ENCODE data around the gene C1orf21.

Gene C1orf21

GRCh38 chr1:184368354-184368753 is 18.5 kb upstream of the C1orf21 start:
- Histone ChIP-seq H3K4me3 (ENCODE audit: low read length) (no peak overlapping the region), H3K79me2 (ENCODE audit: control insufficient read depth, low read length) (no peaks in the 10 kb centered on the region), H3K36me3 (ENCODE audit: control insufficient read depth, low read length) (no peaks in the 10 kb centered on the region), H3F3A (ENCODE audit: control insufficient read depth, insufficient read depth) (no peaks in the 10 kb centered on the region), H3K4me1 (ENCODE audit: control insufficient read depth, low read length) (no peaks in the 10 kb centered on the region), H3K9me2 (replicated peaks; ENCODE audit: control insufficient read depth, low read length) (no peaks in the 10 kb centered on the region), H3K4me2 (ENCODE audit: low read length) (no peak overlapping the region), H3K27me3 (ENCODE audit: control insufficient read depth, low read length) (no peaks in the 10 kb centered on the region), H4K20me1 (ENCODE audit: control insufficient read depth, insufficient read depth, low read depth, low read length) (no peaks in the 10 kb centered on the region), H3K9me3 (ENCODE audit: control insufficient read depth, insufficient read depth, low read length) (no peaks in the 10 kb centered on the region), H3K27ac (ENCODE audit: low read depth, low read length) (no peak overlapping the region)
- TF ChIP-seq EZH2phosphoT487 (IDR thresholded peaks at IDR 0.05; ENCODE audit: borderline replicate concordance, low read length) = no peak
- TF ChIP-seq CTCF (IDR thresholded peaks at IDR 0.05; ENCODE audit: low read depth, low read length, poor library complexity, severe bottlenecking) = no peak

DNA sequence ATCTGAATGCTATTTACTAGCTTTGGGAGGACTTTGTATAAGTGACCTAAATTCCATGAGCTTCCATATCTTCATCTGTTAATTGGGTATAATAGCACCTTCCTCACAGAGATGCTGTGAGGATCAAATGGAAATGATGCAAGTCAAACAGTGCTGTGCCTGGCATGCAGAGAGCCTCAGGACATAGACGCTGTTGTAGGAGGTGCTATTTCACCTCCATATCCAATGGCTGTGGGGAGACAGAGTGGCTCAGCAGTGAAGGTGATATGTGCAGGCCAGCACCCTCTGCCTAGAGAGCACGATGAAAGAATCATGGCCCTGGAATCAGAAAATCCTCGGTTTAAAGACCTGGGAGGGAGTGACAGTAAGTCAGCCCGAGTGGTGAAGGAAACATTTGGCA is 16.0 kb upstream of the C1orf21 start:
- no peaks in the 10 kb centered on the region for H3K36me3 ChIP-seq (ENCODE audit: control insufficient read depth, low read length)
- H3K27ac ChIP-seq (ENCODE audit: low read depth, low read length) = no peak overlapping the region
- H3K79me2 ChIP-seq (ENCODE audit: control insufficient read depth, low read length) = no peaks in the 10 kb centered on the region
- no peak overlapping the region for H3K4me2 ChIP-seq (ENCODE audit: low read length)
- H3F3A ChIP-seq (ENCODE audit: control insufficient read depth, insufficient read depth) = no peaks in the 10 kb centered on the region
- H3K4me1 ChIP-seq (ENCODE audit: control insufficient read depth, low read length) = no peaks in the 10 kb centered on the region
- no peaks in the 10 kb centered on the region for H3K9me2 ChIP-seq (replicated peaks; ENCODE audit: control insufficient read depth, low read length)
- H3K27me3 ChIP-seq (ENCODE audit: control insufficient read depth, low read length) = no peaks in the 10 kb centered on the region
- H4K20me1 ChIP-seq (ENCODE audit: control insufficient read depth, insufficient read depth, low read depth, low read length) = no peaks in the 10 kb centered on the region
- H3K9me3 ChIP-seq (ENCODE audit: control insufficient read depth, insufficient read depth, low read length) = no peaks in the 10 kb centered on the region
- TF ChIP-seq EZH2phosphoT487 (IDR thresholded peaks at IDR 0.05; ENCODE audit: borderline replicate concordance, low read length) (no peak), CTCF (IDR thresholded peaks at IDR 0.05; ENCODE audit: low read depth, low read length, poor library complexity, severe bottlenecking) (no peak)
- no peak overlapping the region for H3K4me3 ChIP-seq (ENCODE audit: low read length)

- TF ChIP-seq EZH2phosphoT487 (IDR thresholded peaks at IDR 0.05; ENCODE audit: borderline replicate concordance, low read length) (no peak), CTCF (IDR thresholded peaks at IDR 0.05; ENCODE audit: low read depth, low read length, poor library complexity, severe bottlenecking) (no peak)
- no peak overlapping the region for H3K27ac ChIP-seq (ENCODE audit: low read depth, low read length)
- no peaks in the 10 kb centered on the region for H3K36me3 ChIP-seq (ENCODE audit: control insufficient read depth, low read length)
- H3K4me3 ChIP-seq (ENCODE audit: low read length) = no peak overlapping the region
- no peaks in the 10 kb centered on the region for H3K9me3 ChIP-seq (ENCODE audit: control insufficient read depth, insufficient read depth, low read length)
- no peaks in the 10 kb centered on the region for H3F3A ChIP-seq (ENCODE audit: control insufficient read depth, insufficient read depth)
- H4K20me1 ChIP-seq (ENCODE audit: control insufficient read depth, insufficient read depth, low read depth, low read length) = no peaks in the 10 kb centered on the region
- no peaks in the 10 kb centered on the region for H3K79me2 ChIP-seq (ENCODE audit: control insufficient read depth, low read length)
- no peaks in the 10 kb centered on the region for H3K4me1 ChIP-seq (ENCODE audit: control insufficient read depth, low read length)
- H3K27me3 ChIP-seq (ENCODE audit: control insufficient read depth, low read length) = no peaks in the 10 kb centered on the region
- H3K9me2 ChIP-seq (replicated peaks; ENCODE audit: control insufficient read depth, low read length) = no peaks in the 10 kb centered on the region
- no peak overlapping the region for H3K4me2 ChIP-seq (ENCODE audit: low read length)
Measured at GRCh38 chr1:184373155-184373554, 13.7 kb upstream of the C1orf21 start.

DNA sequence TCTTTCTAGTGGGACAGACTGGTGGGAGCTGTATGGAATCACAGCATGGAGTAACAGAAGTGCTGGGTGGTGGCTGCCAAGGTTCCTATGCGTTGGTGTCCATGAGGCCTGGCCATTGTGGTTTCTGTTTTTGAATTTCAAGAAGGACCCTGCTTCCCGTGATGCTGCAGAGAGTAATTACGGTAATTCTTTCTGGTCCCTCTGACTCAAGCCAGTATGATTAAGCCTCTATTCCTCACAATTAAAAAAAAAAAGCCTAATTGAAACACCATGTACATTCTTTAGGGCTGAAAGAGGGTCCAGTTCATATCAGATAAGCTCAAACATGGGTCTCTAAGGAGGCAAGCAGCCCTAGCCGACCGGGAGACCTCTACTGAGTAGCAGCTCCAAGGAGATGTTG is 10.5 kb upstream of the C1orf21 start:
- H3K4me3 ChIP-seq (ENCODE audit: low read length) = no peak overlapping the region
- no peaks in the 10 kb centered on the region for H3K4me1 ChIP-seq (ENCODE audit: control insufficient read depth, low read length)
- 0 out of 2 replicates have a peak, but pooled peaks cover 5% of the 10 kb centered on the region for H3K27me3 ChIP-seq (ENCODE audit: control insufficient read depth, low read length)
- no peaks in the 10 kb centered on the region for H3K9me3 ChIP-seq (ENCODE audit: control insufficient read depth, insufficient read depth, low read length)
- H3K4me2 ChIP-seq (ENCODE audit: low read length) = no peak overlapping the region
- no peaks in the 10 kb centered on the region for H4K20me1 ChIP-seq (ENCODE audit: control insufficient read depth, insufficient read depth, low read depth, low read length)
- no peak overlapping the region for H3K27ac ChIP-seq (ENCODE audit: low read depth, low read length)
- no peaks in the 10 kb centered on the region for H3K9me2 ChIP-seq (replicated peaks; ENCODE audit: control insufficient read depth, low read length)
- H3K79me2 ChIP-seq (ENCODE audit: control insufficient read depth, low read length) = no peaks in the 10 kb centered on the region
- no peaks in the 10 kb centered on the region for H3K36me3 ChIP-seq (ENCODE audit: control insufficient read depth, low read length)
- no peak for TF ChIP-seq EZH2phosphoT487 (IDR thresholded peaks at IDR 0.05; ENCODE audit: borderline replicate concordance, low read length)
- TF ChIP-seq CTCF (IDR thresholded peaks at IDR 0.05; ENCODE audit: low read depth, low read length, poor library complexity, severe bottlenecking) = no peak
- H3F3A ChIP-seq (ENCODE audit: control insufficient read depth, insufficient read depth) = no peaks in the 10 kb centered on the region

All from DOHH2 (cell line).